CD14-positive monocyte (primary cell): ENCODE data around the gene PIP5K1B. TPM values are rescaled to one million over a fixed set of nuclear protein-coding genes. Genes with fewer than 3 reads are reported as not detected.

Source experiments
- DNase-seq, 3 donors: peaks; one replicate each; pipeline ENCODE4 v3.0.0-alpha.2; 2011 to 2022
- H2AFZ ChIP-seq: 2 replicates; pipeline ENCODE4 v1.6.0; 2012; ENCODE audit warnings: mild to moderate bottlenecking, low read depth, low read length, inconsistent platforms; ENCODE audit not compliant: insufficient read depth, poor library complexity, severe bottlenecking
- H3K27ac ChIP-seq, 2 donors: 1 replicate in 1 of 2; 2 replicates in 1 of 2; pipeline ENCODE4 v1.5.1; 2012 to 2013; ENCODE audit warnings: low read length in 2 of 2, control low read depth in 1 of 2, inconsistent platforms in 1 of 2, low read depth in 1 of 2, mild to moderate bottlenecking in 1 of 2
- H3K27me3 ChIP-seq, 2 donors: one replicate each; pipeline versions ENCODE4 v1.6.0 to v1.6.1; 2011 to 2013; ENCODE audit warnings: low read length in 2 of 2; ENCODE audit not compliant: control insufficient read depth in 2 of 2, insufficient read depth in 2 of 2
- H3K36me3 ChIP-seq, 2 donors: replicated peaks in 1 of 2; 1 replicate in 1 of 2; 2 replicates in 1 of 2; pipeline versions ENCODE4 v1.5.1 to v1.6.1; 2012 to 2013; ENCODE audit warnings: low read length in 2 of 2, control low read depth in 1 of 2, inconsistent platforms in 1 of 2, mild to moderate bottlenecking in 1 of 2; ENCODE audit not compliant: insufficient read depth in 2 of 2, control insufficient read depth in 1 of 2
- H3K4me1 ChIP-seq, 2 donors: 1 replicate in 1 of 2; 2 replicates in 1 of 2; pipeline versions ENCODE4 v1.5.1 to v1.6.1; 2012 to 2013; ENCODE audit warnings: low read length in 2 of 2, control low read depth in 1 of 2, inconsistent platforms in 1 of 2, mild to moderate bottlenecking in 1 of 2, moderate library complexity in 1 of 2; ENCODE audit not compliant: insufficient read depth in 2 of 2, control insufficient read depth in 1 of 2
- H3K4me2 ChIP-seq: replicated peaks from 2 replicates; pipeline ENCODE3; 2012; ENCODE audit warnings: low read length, moderate library complexity, mild to moderate bottlenecking; ENCODE audit not compliant: poor library complexity, severe bottlenecking; ENCODE audit errors: extremely low read depth
- H3K4me3 ChIP-seq, 3 experiments: fragments of 200-600 bp in 1 of 3; sonication (generic) in 1 of 3; replicated peaks in 1 of 3; 1 replicate in 2 of 3; 2 replicates in 1 of 3; pipeline ENCODE4 v1.5.1; 2011 to 2013; ENCODE audit warnings: low read length in 3 of 3, mild to moderate bottlenecking in 3 of 3, control low read depth in 2 of 3, low read depth in 2 of 3, inconsistent platforms in 1 of 3, moderate library complexity in 1 of 3
- H3K79me2 ChIP-seq: 2 replicates; pipeline ENCODE4 v1.6.0; 2012; ENCODE audit warnings: mild to moderate bottlenecking, control low read depth, inconsistent platforms, low read length, moderate library complexity; ENCODE audit not compliant: insufficient read depth
- H3K9ac ChIP-seq: 2 replicates; pipeline ENCODE4 v1.6.0; 2017; ENCODE audit warnings: low read length, mild to moderate bottlenecking; ENCODE audit not compliant: insufficient read depth, poor library complexity, severe bottlenecking
- H3K9me3 ChIP-seq, 2 donors: replicated peaks in 1 of 2; 1 replicate in 1 of 2; 2 replicates in 1 of 2; pipeline versions ENCODE4 v1.5.1 to v1.6.1; 2012 to 2013; ENCODE audit warnings: low read length in 2 of 2, control low read depth in 1 of 2; ENCODE audit not compliant: control insufficient read depth in 1 of 2, insufficient read depth in 1 of 2
- H4K20me1 ChIP-seq: 2 replicates; pipeline ENCODE4 v1.6.0; 2012; ENCODE audit warnings: mild to moderate bottlenecking, low read length, control low read depth, moderate library complexity; ENCODE audit not compliant: insufficient read depth
- H3K27ac Mint-ChIP-seq, 7 donors: one replicate each; pipeline ENCODE4 v1.8.0; 2020; ENCODE audit warnings: mild to moderate bottlenecking in 7 of 7, mixed read lengths in 7 of 7, moderate library complexity in 6 of 7, inconsistent platforms in 2 of 7
- H3K27me3 Mint-ChIP-seq, 3 donors: one replicate each; pipeline ENCODE4 v1.8.0; 2021 to 2022; ENCODE audit warnings: low read depth in 3 of 3, mild to moderate bottlenecking in 3 of 3, mixed read lengths in 3 of 3, moderate library complexity in 3 of 3, inconsistent platforms in 1 of 3
- H3K36me3 Mint-ChIP-seq, 2 donors: one replicate each; pipeline ENCODE4 v1.8.0; 2020; ENCODE audit warnings: mixed read lengths in 2 of 2, inconsistent platforms in 1 of 2, mild to moderate bottlenecking in 1 of 2
- H3K4me1 Mint-ChIP-seq: one replicate; pipeline ENCODE4 v1.8.0; 2020; ENCODE audit warnings: mild to moderate bottlenecking, mixed read lengths
- H3K4me3 Mint-ChIP-seq, 2 donors: one replicate each; pipeline ENCODE4 v1.8.0; 2020; ENCODE audit warnings: mild to moderate bottlenecking in 2 of 2, mixed read lengths in 2 of 2, moderate library complexity in 1 of 2
- H3K9me3 Mint-ChIP-seq, 7 donors: one replicate each; pipeline ENCODE4 v1.8.0; 2020 to 2022; ENCODE audit warnings: mixed read lengths in 7 of 7, mild to moderate bottlenecking in 6 of 7, moderate library complexity in 6 of 7, inconsistent platforms in 2 of 7
- CTCF ChIP-seq: fragments of 200-600 bp; IDR thresholded peaks from one replicate; pipeline ENCODE4 v1.8.0; 2022; ENCODE audit warnings: antibody characterized with exemption, mild to moderate bottlenecking
- WGBS: methylation state at CpG from one replicate; pipeline ENCODE4 v1.1.5; 2013; ENCODE audit warnings: missing lambda C conversion rate; ENCODE audit not compliant: insufficient coverage; 5-methylcytosine and 5-hydroxymethylcytosine counted together
- intact Hi-C, 2 donors: fragments of 100-400 bp; cut with micrococcal nuclease; formaldehyde crosslinking; loops; one replicate each; pipeline versions ENCODE4 v1.15.0 to v1.15.1; 2023
- polyA plus RNA-seq, 3 donors: library from polyadenylated mRNA; depleted of rRNA in 1 of 3; unstranded in 2 of 3; stranded (reverse) in 1 of 3; fragments of 300-500 nt in 2 of 3; fragments of >200 nt in 1 of 3; fragmentation: Illumina TruSeq in 2 of 3; gene quantifications; 1 replicate in 2 of 3; 2 replicates in 1 of 3; pipeline ENCODE4 v1.2.3, GENCODE V29; 2012 to 2021

The PIP5K1B gene
- polyA plus RNA-seq, 3 donors = 0.18 to 4.1 (median 0.87) TPM

GRCh38 chr9:68847765-68848164 lies 142.7 kb downstream of the PIP5K1B start:
- peaks cover 4 to 9% of the 10 kb centered on the region in 2 donors for H3K36me3 Mint-ChIP-seq
- Histone ChIP-seq H3K79me2 (no peaks in the 10 kb centered on the region), H3K27me3 (no peaks in the 10 kb centered on the region), H3K4me1 (peaks cover 24 to 31% of the 10 kb centered on the region in 2 donors), H3K9ac (no peak overlapping the region), H4K20me1 (no peaks in the 10 kb centered on the region), H3K4me2 (no peak overlapping the region), H3K36me3 (no peaks in the 10 kb centered on the region), H3K27ac (no peak overlapping the region), H2AFZ (no peak overlapping the region), H3K9me3 (no peaks in the 10 kb centered on the region), H3K4me3 (no peak overlapping the region)
- intact Hi-C loops = no loop called here
- H3K27ac Mint-ChIP-seq = no peak overlapping the region
- DNase-seq = no peak
- peaks cover 0 to 2% (median 0%) of the 10 kb centered on the region in 3 donors for H3K27me3 Mint-ChIP-seq
- peaks cover 31% of the 10 kb centered on the region for H3K4me1 Mint-ChIP-seq
- H3K9me3 Mint-ChIP-seq = peaks cover 0 to 2% (median 0%) of the 10 kb centered on the region in 7 donors
- no peak overlapping the region for H3K4me3 Mint-ChIP-seq
- no peak for TF ChIP-seq CTCF

- Histone ChIP-seq H3K36me3 (no peaks in the 10 kb centered on the region), H3K4me1 (no peaks in the 10 kb centered on the region), H3K9me3 (no peaks in the 10 kb centered on the region), H3K27ac (no peak overlapping the region), H3K4me2 (no peak overlapping the region), H3K27me3 (no peaks in the 10 kb centered on the region), H4K20me1 (no peaks in the 10 kb centered on the region), H3K4me3 (no peak overlapping the region), H3K79me2 (no peaks in the 10 kb centered on the region), H3K9ac (no peak overlapping the region), H2AFZ (no peak overlapping the region)
- Mint-ChIP-seq H3K27me3 (peaks cover 0 to 3% (median 0%) of the 10 kb centered on the region in 3 donors), H3K27ac (peak overlapping the region in 1 of 7 donors; percentile 5), H3K9me3 (peaks cover 0 to 2% (median 0%) of the 10 kb centered on the region in 7 donors), H3K4me3 (no peak overlapping the region), H3K4me1 (peaks cover 7% of the 10 kb centered on the region), H3K36me3 (peaks cover 4 to 9% of the 10 kb centered on the region in 2 donors)
- WGBS = 97% methylated on average over 3 of the region's 4 CpGs
- intact Hi-C loops = no loop called here
- no peak for TF ChIP-seq CTCF
- DNase-seq = no peak
Observed at GRCh38 chr9:68851657-68852056, 146.6 kb downstream of the PIP5K1B start.
